ENCODE results near the gene SHROOM4. TPM values are rescaled to one million over a fixed set of nuclear protein-coding genes. Genes with fewer than 3 reads are reported as not detected.
A peak's percentile ranks its signal among the peaks of the same experiment; 100 is the strongest.

SHROOM4 gene
- total RNA-seq, 2 donors from 2014 or later, result 1.6 to 2.6 TPM

- DNase-seq (no peak), ATAC-seq (no peak)
- WGBS, 2 donors, result 69 to 83% methylated on average over 2 of the region's 2 CpGs
- Histone ChIP-seq H3K36me3 (replicated peaks in 1 of 2; ENCODE audit: insufficient read depth in 1 of 2, low read depth in 2 of 2) (no peaks in the 10 kb centered on the region), H3K27ac (no peak overlapping the region), H3K4me1 (peaks cover 9% of the 10 kb centered on the region), H3K9me3 (no peaks in the 10 kb centered on the region), H3K27me3 (no peaks in the 10 kb centered on the region), H3K4me3 (no peak overlapping the region)
- no peak for TF ChIP-seq POLR2A (IDR thresholded peaks at IDR 0.05)
- TF ChIP-seq, protein P1, sequence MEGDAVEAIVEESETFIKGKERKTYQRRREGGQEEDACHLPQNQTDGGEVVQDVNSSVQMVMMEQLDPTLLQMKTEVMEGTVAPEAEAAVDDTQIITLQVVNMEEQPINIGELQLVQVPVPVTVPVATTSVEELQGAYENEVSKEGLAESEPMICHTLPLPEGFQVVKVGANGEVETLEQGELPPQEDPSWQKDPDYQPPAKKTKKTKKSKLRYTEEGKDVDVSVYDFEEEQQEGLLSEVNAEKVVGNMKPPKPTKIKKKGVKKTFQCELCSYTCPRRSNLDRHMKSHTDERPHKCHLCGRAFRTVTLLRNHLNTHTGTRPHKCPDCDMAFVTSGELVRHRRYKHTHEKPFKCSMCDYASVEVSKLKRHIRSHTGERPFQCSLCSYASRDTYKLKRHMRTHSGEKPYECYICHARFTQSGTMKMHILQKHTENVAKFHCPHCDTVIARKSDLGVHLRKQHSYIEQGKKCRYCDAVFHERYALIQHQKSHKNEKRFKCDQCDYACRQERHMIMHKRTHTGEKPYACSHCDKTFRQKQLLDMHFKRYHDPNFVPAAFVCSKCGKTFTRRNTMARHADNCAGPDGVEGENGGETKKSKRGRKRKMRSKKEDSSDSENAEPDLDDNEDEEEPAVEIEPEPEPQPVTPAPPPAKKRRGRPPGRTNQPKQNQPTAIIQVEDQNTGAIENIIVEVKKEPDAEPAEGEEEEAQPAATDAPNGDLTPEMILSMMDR (IDR thresholded peaks at IDR 0.05), result no peak
- intact Hi-C loops (cut with DNase I), result no loop called here
These were observed 42.6 kb downstream of the SHROOM4 start for GRCh38 chrX:50771382-50771781.

DNA sequence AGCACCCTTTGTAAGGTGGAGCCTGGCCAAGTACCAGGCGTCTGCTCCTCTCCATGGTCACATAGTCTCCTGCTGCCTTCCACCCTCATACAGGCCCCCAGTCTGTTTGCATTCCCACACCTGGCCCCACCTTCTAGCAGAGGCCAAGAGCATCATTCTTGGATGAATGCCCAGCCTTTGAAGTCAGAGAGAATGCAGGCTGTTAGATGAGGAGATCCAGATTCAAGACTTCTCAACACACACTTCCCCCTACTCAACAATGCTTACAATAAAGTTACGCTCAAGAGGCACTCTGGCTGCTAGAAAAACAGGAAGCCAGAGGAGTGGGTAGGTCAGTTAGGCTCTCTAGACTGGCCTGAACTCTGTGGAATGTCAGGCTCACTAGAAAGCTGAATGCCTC is 43.3 kb downstream of the SHROOM4 start:
- Histone ChIP-seq H3K4me1 (peaks cover 9% of the 10 kb centered on the region), H3K9me3 (no peaks in the 10 kb centered on the region), H3K27ac (no peak overlapping the region), H3K4me3 (no peak overlapping the region), H3K27me3 (no peaks in the 10 kb centered on the region), H3K36me3 (replicated peaks in 1 of 2; ENCODE audit: insufficient read depth in 1 of 2, low read depth in 2 of 2) (no peaks in the 10 kb centered on the region)
- ATAC-seq (no peak), DNase-seq (peak; percentile 10 to 52 (median 36))
- intact Hi-C loops (cut with DNase I), result no loop called here
- no peak for TF ChIP-seq POLR2A (IDR thresholded peaks at IDR 0.05)
- TF ChIP-seq, protein P1 (IDR thresholded peaks at IDR 0.05), result no peak
- WGBS, 2 donors, result 55 to 70% methylated on average over 2 of the region's 2 CpGs

DNA sequence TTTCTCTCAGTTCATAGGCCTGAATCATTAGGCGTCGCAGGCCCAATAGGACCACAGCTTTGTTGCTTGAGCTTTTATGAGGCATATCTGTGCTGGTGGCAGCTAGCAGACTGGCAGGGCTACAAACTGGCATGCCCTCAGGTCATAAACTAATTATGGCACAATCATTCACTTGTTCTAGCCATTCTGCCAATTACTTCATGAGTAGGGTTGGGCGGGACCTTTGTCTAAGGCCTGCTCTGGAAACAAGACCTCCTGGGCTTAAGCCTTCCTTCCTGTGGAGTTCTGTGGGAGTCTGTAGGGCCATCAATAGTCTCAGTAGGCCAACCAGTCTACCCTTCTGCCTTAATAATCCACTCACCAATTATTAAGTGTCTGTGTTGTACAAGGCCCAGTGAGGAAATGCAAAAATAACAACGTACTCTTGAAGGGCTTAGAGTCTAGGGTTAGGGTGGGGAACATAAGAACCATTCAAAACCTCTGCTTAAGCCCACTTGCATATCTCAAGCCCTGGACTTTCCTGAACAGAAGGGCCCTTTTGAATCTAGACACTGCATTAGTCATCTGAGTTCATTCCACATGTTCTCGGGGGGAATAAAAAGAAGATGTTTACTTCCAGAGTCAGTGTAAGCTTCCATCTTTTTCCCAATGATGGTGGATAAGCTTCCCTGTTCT is 44.5 kb downstream of the SHROOM4 start:
- Histone ChIP-seq H3K27me3 (no peaks in the 10 kb centered on the region), H3K9me3 (no peaks in the 10 kb centered on the region), H3K36me3 (replicated peaks in 1 of 2; ENCODE audit: insufficient read depth in 1 of 2, low read depth in 2 of 2) (no peaks in the 10 kb centered on the region), H3K4me1 (peaks cover 9% of the 10 kb centered on the region), H3K4me3 (no peak overlapping the region), H3K27ac (no peak overlapping the region)
- ATAC-seq (peak; percentile 65), DNase-seq (peak; percentile 5 to 35 (median 20))
- WGBS, 2 donors, result 81 to 84% methylated on average over 3 to 5 of the region's 5 CpGs
- TF ChIP-seq, protein P1 (IDR thresholded peaks at IDR 0.05), result no peak
- TF ChIP-seq POLR2A (IDR thresholded peaks at IDR 0.05), result no peak
- intact Hi-C loops (cut with DNase I), result no loop called here

- Histone ChIP-seq H3K9me3 (no peaks in the 10 kb centered on the region), H3K27me3 (no peaks in the 10 kb centered on the region), H3K27ac (no peak overlapping the region), H3K36me3 (replicated peaks in 1 of 2; ENCODE audit: insufficient read depth in 1 of 2, low read depth in 2 of 2) (no peaks in the 10 kb centered on the region), H3K4me1 (peaks cover 9% of the 10 kb centered on the region), H3K4me3 (no peak overlapping the region)
- TF ChIP-seq, protein P1 (IDR thresholded peaks at IDR 0.05), result no peak
- no peak for TF ChIP-seq POLR2A (IDR thresholded peaks at IDR 0.05)
- ATAC-seq (no peak), DNase-seq (no peak)
- intact Hi-C loops (cut with DNase I), result no loop called here
- 60 to 78% methylated on average over 1 of the region's 1 CpG for WGBS, 2 donors
These were observed 45.2 kb downstream of the SHROOM4 start for GRCh38 chrX:50768801-50769200.

DNA sequence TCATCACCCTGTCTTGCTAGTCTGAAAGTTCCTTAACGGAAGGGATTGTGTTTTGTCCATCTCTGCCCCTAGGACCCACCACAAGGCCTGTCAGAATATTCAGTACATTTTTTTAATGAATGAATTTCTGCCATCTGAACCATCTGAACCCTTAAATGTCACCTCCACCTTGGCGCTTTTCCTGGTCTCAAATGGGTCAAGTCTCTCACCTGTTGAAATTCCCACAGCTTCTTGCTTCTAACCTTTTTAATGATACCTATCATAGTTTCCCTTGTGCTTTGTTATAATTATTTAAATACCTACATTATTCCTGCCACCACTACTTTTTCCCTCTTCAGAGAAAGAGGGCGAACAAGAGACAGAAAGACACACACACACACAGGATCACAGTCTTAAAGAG is 48.0 kb downstream of the SHROOM4 start:
- ATAC-seq, result no peak
- 45 to 62% methylated on average over 3 of the region's 3 CpGs for WGBS, 2 donors
- DNase-seq, result peak; percentile 8 to 49 (median 35)
- peaks cover 9% of the 10 kb centered on the region for H3K4me1 ChIP-seq
- intact Hi-C loops (cut with DNase I), result no loop called here
- no peak overlapping the region for H3K27ac ChIP-seq
- H3K4me3 ChIP-seq, result no peak overlapping the region
- H3K36me3 ChIP-seq (replicated peaks in 1 of 2; ENCODE audit: insufficient read depth in 1 of 2, low read depth in 2 of 2), result no peaks in the 10 kb centered on the region
- TF ChIP-seq, protein P1 (IDR thresholded peaks at IDR 0.05), result no peak
- TF ChIP-seq POLR2A (IDR thresholded peaks at IDR 0.05), result no peak
- no peaks in the 10 kb centered on the region for H3K27me3 ChIP-seq
- no peaks in the 10 kb centered on the region for H3K9me3 ChIP-seq

Measured in body of pancreas (tissue), 4 donors.